Mesenchymal stem cell (in vitro differentiated cells and primary cell): ENCODE measurements around the gene MLANA.

ENCODE experiments used
- DNase-seq: peaks from one replicate; pipeline ENCODE4 v3.0.0-alpha.2; 2013
- H2AFZ ChIP-seq: one replicate; pipeline ENCODE4 v1.6.1; 2013; ENCODE audit warnings: low read depth, mild to moderate bottlenecking, control low read depth, inconsistent platforms, low read length, moderate library complexity
- H2AK5ac ChIP-seq: 2 replicates; pipeline ENCODE4 v1.6.1; 2013; ENCODE audit warnings: low read length, moderate library complexity, mild to moderate bottlenecking, inconsistent platforms; ENCODE audit not compliant: severe bottlenecking
- H2BK120ac ChIP-seq: one replicate; pipeline ENCODE4 v1.6.1; 2013; ENCODE audit warnings: low read depth, mild to moderate bottlenecking, inconsistent platforms, low read length, moderate library complexity
- H2BK12ac ChIP-seq, 2 experiments: one replicate each; pipeline ENCODE4 v1.6.1; 2013; ENCODE audit warnings: inconsistent platforms in 2 of 2, low read length in 2 of 2, mild to moderate bottlenecking in 2 of 2, moderate library complexity in 2 of 2, control low read depth in 1 of 2
- H2BK15ac ChIP-seq: one replicate; pipeline ENCODE4 v1.6.1; 2013; ENCODE audit warnings: mild to moderate bottlenecking, low read depth, inconsistent platforms; ENCODE audit not compliant: poor library complexity, severe bottlenecking
- H2BK5ac ChIP-seq: 2 replicates; pipeline ENCODE4 v1.6.1; 2013; ENCODE audit warnings: low read depth, mild to moderate bottlenecking, low read length, control low read depth, inconsistent platforms; ENCODE audit not compliant: poor library complexity, severe bottlenecking
- H3K14ac ChIP-seq, 2 experiments: one replicate each; pipeline ENCODE4 v1.6.1; 2013; ENCODE audit warnings: inconsistent platforms in 2 of 2, low read length in 2 of 2, control low read depth in 1 of 2, mild to moderate bottlenecking in 1 of 2, moderate library complexity in 1 of 2
- H3K18ac ChIP-seq, 2 experiments: one replicate each; pipeline ENCODE4 v1.6.1; 2013; ENCODE audit warnings: inconsistent platforms in 2 of 2, low read length in 2 of 2, control low read depth in 1 of 2, low read depth in 1 of 2, mild to moderate bottlenecking in 1 of 2
- H3K23ac ChIP-seq, 2 experiments: one replicate each; pipeline ENCODE4 v1.6.1; 2013; ENCODE audit warnings: inconsistent platforms in 2 of 2, low read length in 2 of 2, mild to moderate bottlenecking in 2 of 2, moderate library complexity in 2 of 2, control low read depth in 1 of 2
- H3K27ac ChIP-seq: 2 replicates; pipeline ENCODE4 v1.5.1; 2013; ENCODE audit warnings: mild to moderate bottlenecking, moderate library complexity, low read length, control low read depth, inconsistent platforms; ENCODE audit not compliant: poor library complexity, severe bottlenecking
- H3K27me3 ChIP-seq, 2 experiments: 2 replicates each; pipeline versions ENCODE4 v1.6.1 to v1.7.0; 2013; ENCODE audit warnings: low read length in 2 of 2, mild to moderate bottlenecking in 2 of 2, moderate library complexity in 2 of 2, control low read depth in 1 of 2, inconsistent platforms in 1 of 2; ENCODE audit not compliant: control insufficient read depth in 1 of 2, insufficient read depth in 1 of 2
- H3K36me3 ChIP-seq, 2 experiments: 2 replicates each; pipeline versions ENCODE4 v1.6.1 to v1.7.0; 2013; ENCODE audit warnings: low read length in 2 of 2, control low read depth in 1 of 2, inconsistent platforms in 1 of 2, low read depth in 1 of 2, mild to moderate bottlenecking in 1 of 2; ENCODE audit not compliant: insufficient read depth in 2 of 2, control insufficient read depth in 1 of 2
- H3K4ac ChIP-seq, 2 experiments: one replicate each; pipeline ENCODE4 v1.6.1; 2013; ENCODE audit warnings: inconsistent platforms in 2 of 2, low read length in 2 of 2, mild to moderate bottlenecking in 2 of 2, moderate library complexity in 2 of 2, control low read depth in 1 of 2, low read depth in 1 of 2
- H3K4me1 ChIP-seq: 2 replicates; pipeline ENCODE4 v1.6.1; 2013; ENCODE audit warnings: low read depth, low read length, control low read depth; ENCODE audit not compliant: control insufficient read depth, insufficient read depth
- H3K4me2 ChIP-seq: 2 replicates; pipeline ENCODE4 v1.6.1; 2013; ENCODE audit warnings: low read length, mild to moderate bottlenecking, inconsistent platforms; ENCODE audit not compliant: poor library complexity, severe bottlenecking
- H3K4me3 ChIP-seq, 2 experiments: 2 replicates each; pipeline versions ENCODE4 v1.5.1 to v1.7.0; 2013; ENCODE audit warnings: low read length in 2 of 2, mild to moderate bottlenecking in 2 of 2, control low read depth in 1 of 2, low read depth in 1 of 2; ENCODE audit not compliant: insufficient read depth in 1 of 2
- H3K79me1 ChIP-seq: replicated peaks from 2 replicates; pipeline ENCODE4 v1.6.1; 2013; ENCODE audit warnings: mild to moderate bottlenecking, control low read depth, low read length, inconsistent platforms; ENCODE audit not compliant: poor library complexity, severe bottlenecking
- H3K9ac ChIP-seq: 2 replicates; pipeline ENCODE4 v1.7.0; 2013; ENCODE audit warnings: mild to moderate bottlenecking, low read length, moderate library complexity
- H3K9me3 ChIP-seq: 2 replicates; pipeline ENCODE4 v1.7.0; 2013; ENCODE audit warnings: mild to moderate bottlenecking, low read length; ENCODE audit not compliant: control insufficient read depth
- H4K8ac ChIP-seq: one replicate; pipeline ENCODE4 v1.6.1; 2013; ENCODE audit warnings: inconsistent platforms, mild to moderate bottlenecking, low read length, moderate library complexity
- H4K91ac ChIP-seq: one replicate; pipeline ENCODE4 v1.6.1; 2013; ENCODE audit warnings: mild to moderate bottlenecking, low read length, inconsistent platforms
- whole genome bisulfite sequencing: methylation state at CpG from one replicate; pipeline ENCODE4 v1.1.7; 2013; ENCODE audit warnings: mixed read lengths; 5-methylcytosine and 5-hydroxymethylcytosine counted together

The MLANA gene

GRCh38 chr9:5941214-5941613 lies 50.5 kb downstream of the MLANA start:
- no peak for DNase-seq
- H2AFZ ChIP-seq, result no peak overlapping the region
- no CpG with 5 or more reads among the region's 2 CpGs for WGBS
- no peak overlapping the region for H2BK120ac ChIP-seq
- H3K4me2 ChIP-seq, result no peak overlapping the region
- H2BK15ac ChIP-seq, result no peak overlapping the region
- peaks cover 0 to 6% of the 10 kb centered on the region in 2 experiments for H3K36me3 ChIP-seq
- H3K18ac ChIP-seq, result no peak overlapping the region
- H3K27me3 ChIP-seq, result no peaks in the 10 kb centered on the region
- no peak overlapping the region for H2BK12ac ChIP-seq
- H3K9me3 ChIP-seq, result no peaks in the 10 kb centered on the region
- H3K14ac ChIP-seq, result no peak overlapping the region
- no peaks in the 10 kb centered on the region for H3K4me1 ChIP-seq
- H2AK5ac ChIP-seq, result no peak overlapping the region
- H3K79me1 ChIP-seq, result peaks cover 3% of the 10 kb centered on the region
- H3K23ac ChIP-seq, result no peak overlapping the region
- no peak overlapping the region for H4K91ac ChIP-seq
- H3K4ac ChIP-seq, result no peak overlapping the region
- no peak overlapping the region for H3K27ac ChIP-seq
- no peak overlapping the region for H4K8ac ChIP-seq
- no peak overlapping the region for H3K4me3 ChIP-seq
- H3K9ac ChIP-seq, result no peak overlapping the region
- no peak overlapping the region for H2BK5ac ChIP-seq

GRCh38 chr9:5945112-5945511 lies 54.4 kb downstream of the MLANA start:
- H2BK12ac ChIP-seq, result no peak overlapping the region

GRCh38 chr9:5947912-5948311 lies 57.2 kb downstream of the MLANA start:
- Histone ChIP-seq H2BK5ac (no peak overlapping the region), H3K18ac (no peak overlapping the region), H3K4ac (no peak overlapping the region), H3K4me1 (peaks cover 4% of the 10 kb centered on the region), H4K91ac (no peak overlapping the region), H3K9me3 (no peaks in the 10 kb centered on the region), H3K4me2 (no peak overlapping the region), H2BK120ac (no peak overlapping the region), H2AK5ac (no peak overlapping the region), H3K36me3 (no peaks in the 10 kb centered on the region), H3K4me3 (no peak overlapping the region), H3K79me1 (peaks cover 2% of the 10 kb centered on the region), H3K27me3 (no peaks in the 10 kb centered on the region), H3K14ac (no peak overlapping the region), H4K8ac (no peak overlapping the region), H3K9ac (no peak overlapping the region), H2BK12ac (no peak overlapping the region), H3K23ac (no peak overlapping the region), H2BK15ac (no peak overlapping the region), H2AFZ (no peak overlapping the region), H3K27ac (no peak overlapping the region)
- no peak for DNase-seq
- WGBS, result 60% methylated on average over 2 of the region's 2 CpGs

More at GRCh38 chr9:5945112-5945511, 54.4 kb downstream of the MLANA start:
- no peak overlapping the region for H3K18ac ChIP-seq
- H4K91ac ChIP-seq, result no peak overlapping the region
- no peak overlapping the region for H2AK5ac ChIP-seq
- H2BK5ac ChIP-seq, result no peak overlapping the region
- H3K9ac ChIP-seq, result no peak overlapping the region
- H3K79me1 ChIP-seq, result peaks cover 1% of the 10 kb centered on the region
- H2BK120ac ChIP-seq, result no peak overlapping the region
- no peak overlapping the region for H3K4ac ChIP-seq
- peaks cover 2% of the 10 kb centered on the region for H3K4me1 ChIP-seq
- peaks cover 0 to 4% of the 10 kb centered on the region in 2 experiments for H3K36me3 ChIP-seq
- no peak overlapping the region for H2BK15ac ChIP-seq
- no peak for DNase-seq
- no peaks in the 10 kb centered on the region for H3K9me3 ChIP-seq
- H2AFZ ChIP-seq, result no peak overlapping the region
- H3K4me2 ChIP-seq, result no peak overlapping the region
- H3K4me3 ChIP-seq, result no peak overlapping the region
- no peak overlapping the region for H3K14ac ChIP-seq
- H3K27ac ChIP-seq, result no peak overlapping the region
- H3K23ac ChIP-seq, result no peak overlapping the region
- H4K8ac ChIP-seq, result no peak overlapping the region
- WGBS, result 88% methylated on average over 1 of the region's 1 CpG
- H3K27me3 ChIP-seq, result no peaks in the 10 kb centered on the region

- Histone ChIP-seq H3K9ac (peak overlapping the region; percentile 49), H4K8ac (no peak overlapping the region), H3K18ac (no peak overlapping the region), H4K91ac (no peak overlapping the region), H3K4me1 (peaks cover 4% of the 10 kb centered on the region), H2BK120ac (no peak overlapping the region), H3K14ac (no peak overlapping the region), H2AFZ (no peak overlapping the region), H3K4me3 (peak overlapping the region in 1 of 2 experiments; percentile 61), H3K4ac (no peak overlapping the region), H3K23ac (no peak overlapping the region), H3K27ac (no peak overlapping the region), H2BK12ac (no peak overlapping the region), H3K79me1 (peaks cover 2% of the 10 kb centered on the region), H3K4me2 (peak overlapping the region; percentile 50), H2BK15ac (no peak overlapping the region), H3K27me3 (no peaks in the 10 kb centered on the region), H2BK5ac (no peak overlapping the region), H3K9me3 (no peaks in the 10 kb centered on the region), H3K36me3 (peaks cover 0 to 2% of the 10 kb centered on the region in 2 experiments), H2AK5ac (no peak overlapping the region)
- WGBS, result 0% methylated on average over 1 of the region's 5 CpGs
- peak; percentile 30 for DNase-seq
Measured at GRCh38 chr9:5949103-5949699, 58.5 kb downstream of the MLANA start.
